Naive B cell (primary cell): ENCODE data around the gene SFXN1. TPM values are rescaled to one million over a fixed set of nuclear protein-coding genes. Genes with fewer than 3 reads are reported as not detected.

Experiments
- ATAC-seq, 2 donors: fragments of 150-1000 bp; cut with Tn5 transposase; 2 replicates each; pipeline ENCODE4 v1.10.0; 2021; ENCODE audit warnings: low read depth in 2 of 2, mild to moderate bottlenecking in 2 of 2, moderate library complexity in 2 of 2
- DNase-seq: peaks from one replicate; pipeline ENCODE4 v3.0.0; 2022
- H3K27ac Mint-ChIP-seq, 6 donors: one replicate each; pipeline ENCODE4 v1.8.0; 2020 to 2022; ENCODE audit warnings: mild to moderate bottlenecking in 6 of 6, mixed read lengths in 6 of 6, moderate library complexity in 5 of 6, inconsistent platforms in 2 of 6
- H3K27me3 Mint-ChIP-seq, 3 donors: one replicate each; pipeline ENCODE4 v1.8.0; 2021 to 2022; ENCODE audit warnings: mixed read lengths in 3 of 3, mild to moderate bottlenecking in 1 of 3
- H3K36me3 Mint-ChIP-seq, 2 donors: one replicate each; pipeline ENCODE4 v1.8.0; 2020 to 2022; ENCODE audit warnings: mixed read lengths in 2 of 2, inconsistent platforms in 1 of 2, mild to moderate bottlenecking in 1 of 2
- H3K4me1 Mint-ChIP-seq, 3 donors: one replicate each; pipeline ENCODE4 v1.8.0; 2020 to 2022; ENCODE audit warnings: mixed read lengths in 3 of 3, inconsistent platforms in 1 of 3, mild to moderate bottlenecking in 1 of 3, moderate library complexity in 1 of 3
- H3K4me3 Mint-ChIP-seq, 8 donors: one replicate each; pipeline ENCODE4 v1.8.0; 2020 to 2022; ENCODE audit warnings: mild to moderate bottlenecking in 8 of 8, mixed read lengths in 8 of 8, moderate library complexity in 8 of 8, inconsistent platforms in 2 of 8
- H3K9me3 Mint-ChIP-seq, 7 donors: one replicate each; pipeline ENCODE4 v1.8.0; 2020 to 2022; ENCODE audit warnings: mixed read lengths in 7 of 7, mild to moderate bottlenecking in 5 of 7, inconsistent platforms in 2 of 7, moderate library complexity in 1 of 7
- polyA plus RNA-seq, 6 donors: library from polyadenylated mRNA; unstranded; fragments of 300-500 nt; fragmentation: Illumina TruSeq; gene quantifications; one replicate each; pipeline ENCODE4 v1.2.3, GENCODE V29; 2021; ENCODE audit warnings: low read depth in 6 of 6

Gene SFXN1
- polyA plus RNA-seq, 6 donors from 2014 or later, result 12.0 to 18.0 (median 16.0) TPM

- no peaks in the 10 kb centered on the region for H3K4me1 Mint-ChIP-seq
- H3K27me3 Mint-ChIP-seq, result peaks cover 46 to 52% (median 52%) of the 10 kb centered on the region in 3 donors
- H3K36me3 Mint-ChIP-seq, result peaks cover 0 to 2% of the 10 kb centered on the region in 2 donors
- H3K27ac Mint-ChIP-seq, result no peak overlapping the region
- ATAC-seq (no peak), DNase-seq (no peak)
- peaks cover 0 to 5% (median 0%) of the 10 kb centered on the region in 7 donors for H3K9me3 Mint-ChIP-seq
- H3K4me3 Mint-ChIP-seq, result no peak overlapping the region
Measured at GRCh38 chr5:175456105-175456742, 22.1 kb upstream of the SFXN1 start.

GRCh38 chr5:175457466-175457865 lies 20.9 kb upstream of the SFXN1 start:
- Mint-ChIP-seq H3K9me3 (peaks cover 0 to 5% (median 0%) of the 10 kb centered on the region in 7 donors), H3K4me1 (no peaks in the 10 kb centered on the region), H3K27me3 (peaks cover 39 to 48% (median 47%) of the 10 kb centered on the region in 3 donors), H3K36me3 (no peaks in the 10 kb centered on the region), H3K27ac (no peak overlapping the region), H3K4me3 (no peak overlapping the region)
- DNase-seq (no peak), ATAC-seq (no peak)

GRCh38 chr5:175460126-175460525 lies 18.2 kb upstream of the SFXN1 start:
- H3K27me3 Mint-ChIP-seq, result peaks cover 13 to 35% (median 30%) of the 10 kb centered on the region in 3 donors
- H3K36me3 Mint-ChIP-seq, result no peaks in the 10 kb centered on the region
- peaks cover 0 to 2% (median 0%) of the 10 kb centered on the region in 7 donors for H3K9me3 Mint-ChIP-seq
- H3K27ac Mint-ChIP-seq, result no peak overlapping the region
- H3K4me1 Mint-ChIP-seq, result peaks cover 4 to 8% (median 6%) of the 10 kb centered on the region in 3 donors
- no peak for ATAC-seq
- DNase-seq, result no peak
- H3K4me3 Mint-ChIP-seq, result no peak overlapping the region

- no peak overlapping the region for H3K27ac Mint-ChIP-seq
- H3K36me3 Mint-ChIP-seq, result no peaks in the 10 kb centered on the region
- ATAC-seq, result no peak
- H3K9me3 Mint-ChIP-seq, result peaks cover 0 to 2% (median 0%) of the 10 kb centered on the region in 7 donors
- H3K4me3 Mint-ChIP-seq, result no peak overlapping the region
- H3K4me1 Mint-ChIP-seq, result peaks cover 4 to 9% (median 6%) of the 10 kb centered on the region in 3 donors
- no peak for DNase-seq
- H3K27me3 Mint-ChIP-seq, result peaks cover 10 to 31% (median 30%) of the 10 kb centered on the region in 3 donors
Measured at GRCh38 chr5:175460552-175460951, 17.8 kb upstream of the SFXN1 start.

- Mint-ChIP-seq H3K36me3 (no peaks in the 10 kb centered on the region), H3K9me3 (peaks cover 0 to 2% (median 0%) of the 10 kb centered on the region in 7 donors), H3K27me3 (peaks cover 15 to 30% (median 29%) of the 10 kb centered on the region in 3 donors), H3K4me3 (no peak overlapping the region), H3K4me1 (peaks cover 4 to 9% (median 6%) of the 10 kb centered on the region in 3 donors), H3K27ac (no peak overlapping the region)
- ATAC-seq, result no peak
- no peak for DNase-seq
Measured at GRCh38 chr5:175461370-175461769, 17.0 kb upstream of the SFXN1 start.

GRCh38 chr5:175463641-175464040 lies 14.7 kb upstream of the SFXN1 start:
- Mint-ChIP-seq H3K4me3 (no peak overlapping the region), H3K27me3 (peaks cover 24 to 34% (median 27%) of the 10 kb centered on the region in 3 donors), H3K4me1 (peaks cover 4 to 9% (median 6%) of the 10 kb centered on the region in 3 donors), H3K9me3 (peaks cover 0 to 3% (median 0%) of the 10 kb centered on the region in 7 donors), H3K36me3 (no peaks in the 10 kb centered on the region), H3K27ac (no peak overlapping the region)
- ATAC-seq (no peak), DNase-seq (no peak)

GRCh38 chr5:175464074-175464941 lies 14.1 kb upstream of the SFXN1 start:
- Mint-ChIP-seq H3K27me3 (peaks cover 26 to 30% (median 30%) of the 10 kb centered on the region in 3 donors), H3K4me3 (peak overlapping the region in 1 of 8 donors; percentile 42), H3K27ac (no peak overlapping the region), H3K4me1 (peaks cover 4 to 9% (median 6%) of the 10 kb centered on the region in 3 donors), H3K36me3 (no peaks in the 10 kb centered on the region), H3K9me3 (peaks cover 0 to 3% (median 0%) of the 10 kb centered on the region in 7 donors)
- peak; percentile 66 to 74 for ATAC-seq
- DNase-seq, result no peak

GRCh38 chr5:175464942-175465233 lies 13.5 kb upstream of the SFXN1 start:
- peaks cover 4 to 9% (median 6%) of the 10 kb centered on the region in 3 donors for H3K4me1 Mint-ChIP-seq
- no peak overlapping the region for H3K4me3 Mint-ChIP-seq
- H3K36me3 Mint-ChIP-seq, result no peaks in the 10 kb centered on the region
- no peak for DNase-seq
- H3K9me3 Mint-ChIP-seq, result peaks cover 0 to 3% (median 0%) of the 10 kb centered on the region in 7 donors
- no peak overlapping the region for H3K27ac Mint-ChIP-seq
- ATAC-seq, result no peak
- peaks cover 25 to 30% (median 30%) of the 10 kb centered on the region in 3 donors for H3K27me3 Mint-ChIP-seq

GRCh38 chr5:175465282-175465681 lies 13.1 kb upstream of the SFXN1 start:
- Mint-ChIP-seq H3K9me3 (peaks cover 0 to 3% (median 0%) of the 10 kb centered on the region in 7 donors), H3K27me3 (peaks cover 22 to 34% (median 30%) of the 10 kb centered on the region in 3 donors), H3K4me3 (no peak overlapping the region), H3K27ac (no peak overlapping the region), H3K36me3 (peaks cover 0 to 2% of the 10 kb centered on the region in 2 donors), H3K4me1 (peaks cover 4 to 9% (median 6%) of the 10 kb centered on the region in 3 donors)
- no peak for DNase-seq
- no peak for ATAC-seq

- Mint-ChIP-seq H3K9me3 (peaks cover 0 to 3% (median 0%) of the 10 kb centered on the region in 7 donors), H3K27me3 (peaks cover 21 to 37% (median 31%) of the 10 kb centered on the region in 3 donors), H3K27ac (no peak overlapping the region), H3K36me3 (peaks cover 0 to 4% of the 10 kb centered on the region in 2 donors), H3K4me1 (peaks cover 4 to 9% (median 6%) of the 10 kb centered on the region in 3 donors), H3K4me3 (no peak overlapping the region)
- ATAC-seq, result no peak
- DNase-seq, result no peak
Measured at GRCh38 chr5:175466700-175467318, 11.6 kb upstream of the SFXN1 start.

- Mint-ChIP-seq H3K36me3 (peaks cover 0 to 4% of the 10 kb centered on the region in 2 donors), H3K9me3 (peaks cover 0 to 3% (median 0%) of the 10 kb centered on the region in 7 donors)
Measured at GRCh38 chr5:175467983-175468690, 10.2 kb upstream of the SFXN1 start.

GRCh38 chr5:175468892-175469291 lies 9.5 kb upstream of the SFXN1 start:
- Mint-ChIP-seq H3K36me3 (peaks cover 0 to 4% of the 10 kb centered on the region in 2 donors), H3K9me3 (peaks cover 0 to 3% (median 0%) of the 10 kb centered on the region in 7 donors), H3K27me3 (peaks cover 31 to 55% (median 44%) of the 10 kb centered on the region in 3 donors), H3K27ac (no peak overlapping the region), H3K4me3 (no peak overlapping the region), H3K4me1 (peaks cover 4 to 9% (median 6%) of the 10 kb centered on the region in 3 donors)
- ATAC-seq, result no peak
- DNase-seq, result no peak

More at GRCh38 chr5:175467983-175468690, 10.2 kb upstream of the SFXN1 start:
- peak overlapping the region in 2 of 6 donors; percentile 21 to 30 for H3K27ac Mint-ChIP-seq
- no peak overlapping the region for H3K4me3 Mint-ChIP-seq
- peaks cover 30 to 47% (median 38%) of the 10 kb centered on the region in 3 donors for H3K27me3 Mint-ChIP-seq
- H3K4me1 Mint-ChIP-seq, result peaks cover 4 to 9% (median 6%) of the 10 kb centered on the region in 3 donors
- DNase-seq (no peak), ATAC-seq (no peak)
